Caco-2 (cell line): ENCODE measurements around the gene TTC14. TPM values are rescaled to one million over a fixed set of nuclear protein-coding genes. Genes with fewer than 3 reads are reported as not detected.

Experiments used
- BruUV-seq: library from RNA; stranded (reverse); fragments of 400-500 nt; replicated peaks from 2 replicates; lab custom pipeline; 2021; lab: Mats Ljungman, UMichigan
- CTCF ChIA-PET: fragments of 300-600 bp; sonication (Branson Sonifier 250); formaldehyde crosslinking; loops from one replicate; lab custom pipeline; 2022; ENCODE audit warnings: antibody characterized with exemption; lab: Charles Lee
- POLR2A ChIA-PET: fragments of 300-600 bp; sonication (Branson Sonifier 250); formaldehyde crosslinking; loops from one replicate; lab custom pipeline; 2022; ENCODE audit warnings: antibody characterized with exemption; lab: Charles Lee
- DNase-seq, 2 experiments: peaks; one replicate each; pipeline versions ENCODE4 v3.0.0 to v3.0.0-alpha.2; 2020 to 2022
- H3K27me3 ChIP-seq: replicated peaks from 2 replicates; pipeline ENCODE4 v1.6.0; 2011; ENCODE audit warnings: low read length; ENCODE audit not compliant: control insufficient read depth, insufficient read depth
- H3K36me3 ChIP-seq: 2 replicates; pipeline ENCODE4 v1.5.1; 2011; ENCODE audit warnings: low read length; ENCODE audit not compliant: control insufficient read depth, insufficient read depth
- H3K4me1 ChIP-seq: fragments of 250-450 bp; sonication (Bioruptor Pico); 2 replicates; pipeline ENCODE4 v1.5.1; 2020; ENCODE audit warnings: mild to moderate bottlenecking
- H3K4me3 ChIP-seq: 2 replicates; pipeline ENCODE4 v1.5.1; 2011; ENCODE audit warnings: low read depth, mild to moderate bottlenecking, control low read depth, low read length
- H3K9me3 ChIP-seq: fragments of 250-450 bp; sonication (Bioruptor Pico); 2 replicates; pipeline ENCODE4 v1.5.1; 2020; ENCODE audit warnings: mild to moderate bottlenecking, moderate library complexity
- H3K27ac Mint-ChIP-seq: one replicate; pipeline ENCODE4 v1.8.0; 2022; ENCODE audit warnings: mixed read lengths; ENCODE audit not compliant: unreplicated experiment
- H3K27me3 Mint-ChIP-seq: one replicate; pipeline ENCODE4 v1.8.0; 2022; ENCODE audit warnings: mixed read lengths; ENCODE audit not compliant: insufficient read depth, unreplicated experiment
- H3K36me3 Mint-ChIP-seq: one replicate; pipeline ENCODE4 v1.8.0; 2022; ENCODE audit warnings: mild to moderate bottlenecking, mixed read lengths; ENCODE audit not compliant: insufficient read depth, unreplicated experiment
- H3K4me1 Mint-ChIP-seq: one replicate; pipeline ENCODE4 v1.8.0; 2022; ENCODE audit warnings: low read depth, mixed read lengths; ENCODE audit not compliant: unreplicated experiment
- H3K4me3 Mint-ChIP-seq: one replicate; pipeline ENCODE4 v1.8.0; 2022; ENCODE audit warnings: mild to moderate bottlenecking, moderate library complexity, mixed read lengths; ENCODE audit not compliant: unreplicated experiment
- H3K9me3 Mint-ChIP-seq: one replicate; pipeline ENCODE4 v1.8.0; 2022; ENCODE audit warnings: mixed read lengths; ENCODE audit not compliant: unreplicated experiment
- intact Hi-C: fragments of 100-400 bp; cut with micrococcal nuclease; formaldehyde crosslinking; loops from one replicate; pipeline ENCODE4 v1.10.0; 2022; ENCODE audit not compliant: unreplicated experiment
- total RNA-seq: library from RNA; stranded (reverse); gene quantifications from 2 replicates; pipeline ENCODE4 v1.2.3, GENCODE V29; 2022
- TF ChIP-seq, protein P1 (sequence below), 2 experiments: fragments of 200-600 bp in 1 of 2; IDR thresholded peaks; 1 replicate in 1 of 2; 2 replicates in 1 of 2; pipeline versions ENCODE4 v1.5.1 to v1.8.0; 2011 to 2022; ENCODE audit warnings: antibody characterized with exemption in 1 of 2, control low read depth in 1 of 2, inconsistent platforms in 1 of 2, low read depth in 1 of 2, low read length in 1 of 2, mild to moderate bottlenecking in 1 of 2, moderate library complexity in 1 of 2; ENCODE audit not compliant: insufficient read depth in 1 of 2, severe bottlenecking in 1 of 2, unreplicated experiment in 1 of 2

TTC14 gene
- total RNA-seq, 1 experiment from 2014 or later: 39.7 TPM

DNA sequence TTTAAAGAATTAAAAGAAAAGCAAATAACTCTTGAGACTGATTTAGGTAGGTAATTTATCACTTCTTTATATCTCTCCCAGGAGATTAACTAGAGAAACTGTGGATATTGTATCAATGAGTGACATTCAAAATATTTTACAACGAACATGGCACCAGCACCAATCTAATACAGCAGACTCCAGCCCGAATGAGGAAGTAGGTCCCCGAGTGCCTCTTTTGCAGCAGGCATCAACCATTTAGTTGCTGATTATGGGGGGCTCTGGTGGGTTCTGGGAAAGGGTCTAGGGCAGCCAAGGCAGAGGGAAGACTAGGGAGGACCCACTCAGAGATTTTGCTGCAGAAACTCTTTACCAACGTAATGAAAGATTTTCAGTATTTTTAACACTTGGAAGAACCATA is 31.7 kb upstream of the TTC14 start:
- POLR2A ChIA-PET: no interaction called here
- TF ChIP-seq, protein P1, sequence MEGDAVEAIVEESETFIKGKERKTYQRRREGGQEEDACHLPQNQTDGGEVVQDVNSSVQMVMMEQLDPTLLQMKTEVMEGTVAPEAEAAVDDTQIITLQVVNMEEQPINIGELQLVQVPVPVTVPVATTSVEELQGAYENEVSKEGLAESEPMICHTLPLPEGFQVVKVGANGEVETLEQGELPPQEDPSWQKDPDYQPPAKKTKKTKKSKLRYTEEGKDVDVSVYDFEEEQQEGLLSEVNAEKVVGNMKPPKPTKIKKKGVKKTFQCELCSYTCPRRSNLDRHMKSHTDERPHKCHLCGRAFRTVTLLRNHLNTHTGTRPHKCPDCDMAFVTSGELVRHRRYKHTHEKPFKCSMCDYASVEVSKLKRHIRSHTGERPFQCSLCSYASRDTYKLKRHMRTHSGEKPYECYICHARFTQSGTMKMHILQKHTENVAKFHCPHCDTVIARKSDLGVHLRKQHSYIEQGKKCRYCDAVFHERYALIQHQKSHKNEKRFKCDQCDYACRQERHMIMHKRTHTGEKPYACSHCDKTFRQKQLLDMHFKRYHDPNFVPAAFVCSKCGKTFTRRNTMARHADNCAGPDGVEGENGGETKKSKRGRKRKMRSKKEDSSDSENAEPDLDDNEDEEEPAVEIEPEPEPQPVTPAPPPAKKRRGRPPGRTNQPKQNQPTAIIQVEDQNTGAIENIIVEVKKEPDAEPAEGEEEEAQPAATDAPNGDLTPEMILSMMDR (IDR thresholded peaks at IDR 0.05; ENCODE audit: insufficient read depth in 1 of 2, low read depth in 1 of 2, low read length in 1 of 2, severe bottlenecking in 1 of 2, unreplicated experiment in 1 of 2): no peak

DNA sequence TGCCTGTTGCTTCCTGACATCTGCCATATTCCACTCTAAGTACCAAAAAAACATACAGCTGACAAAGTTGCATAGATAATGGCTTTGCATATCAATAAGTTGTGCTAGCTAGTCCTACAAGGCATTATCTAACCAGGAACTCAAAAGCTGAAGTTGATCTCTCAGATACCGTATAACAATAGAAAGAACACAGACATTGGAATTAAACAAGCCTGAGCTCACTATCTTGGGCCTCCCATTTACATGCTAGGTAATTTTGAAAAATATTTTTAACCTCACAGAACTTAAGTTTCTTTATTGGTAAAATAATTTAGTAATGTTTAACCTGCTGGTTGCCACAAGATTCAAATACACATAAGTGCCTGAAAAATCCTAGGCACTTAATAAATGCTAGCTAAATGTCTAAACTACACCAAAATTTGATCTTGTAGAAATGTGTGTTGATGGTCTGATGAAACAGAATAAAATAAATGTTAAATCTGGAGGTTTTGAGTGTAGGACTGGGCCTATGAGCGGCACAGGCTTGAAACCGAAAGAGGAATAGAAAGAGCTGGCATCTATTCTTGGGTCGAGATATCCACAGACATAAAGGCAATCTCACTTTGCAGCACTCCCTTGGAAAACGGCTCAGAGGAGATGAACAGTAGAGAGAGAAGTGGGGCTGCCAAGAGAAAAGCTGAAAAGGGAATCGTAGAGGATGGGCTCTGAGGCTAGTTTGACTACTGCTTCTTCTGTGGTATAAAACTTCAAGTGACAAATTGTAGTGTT is 29.9 kb upstream of the TTC14 start:
- peaks cover 7% of the 10 kb centered on the region for H3K27me3 Mint-ChIP-seq
- TF ChIP-seq, protein P1 (IDR thresholded peaks at IDR 0.05; ENCODE audit: insufficient read depth in 1 of 2, low read depth in 1 of 2, low read length in 1 of 2, severe bottlenecking in 1 of 2, unreplicated experiment in 1 of 2): no peak
- H3K4me3 Mint-ChIP-seq: no peak overlapping the region
- no peaks in the 10 kb centered on the region for H3K27me3 ChIP-seq
- ChIA-PET POLR2A (no interaction called here), CTCF (no interaction called here)
- no peak overlapping the region for H3K4me3 ChIP-seq
- no TSS peak for BruUV-seq
- no peaks in the 10 kb centered on the region for H3K4me1 ChIP-seq
- H3K9me3 ChIP-seq: no peaks in the 10 kb centered on the region
- DNase-seq: no peak
- H3K36me3 Mint-ChIP-seq: no peaks in the 10 kb centered on the region
- no peak overlapping the region for H3K27ac Mint-ChIP-seq
- intact Hi-C loops: no loop called here
- no peaks in the 10 kb centered on the region for H3K4me1 Mint-ChIP-seq
- no peaks in the 10 kb centered on the region for H3K36me3 ChIP-seq
- no peaks in the 10 kb centered on the region for H3K9me3 Mint-ChIP-seq

More for the DNA sequence above, 31.7 kb upstream of the TTC14 start:
- Mint-ChIP-seq H3K4me3 (no peak overlapping the region), H3K9me3 (no peaks in the 10 kb centered on the region), H3K36me3 (no peaks in the 10 kb centered on the region), H3K27me3 (peaks cover 3% of the 10 kb centered on the region), H3K4me1 (no peaks in the 10 kb centered on the region), H3K27ac (no peak overlapping the region)
- no peaks in the 10 kb centered on the region for H3K27me3 ChIP-seq
- intact Hi-C loops: no loop called here
- H3K4me3 ChIP-seq: no peak overlapping the region
- CTCF ChIA-PET: no interaction called here
- H3K36me3 ChIP-seq: no peaks in the 10 kb centered on the region
- no peak for DNase-seq
- H3K4me1 ChIP-seq: no peaks in the 10 kb centered on the region
- no peaks in the 10 kb centered on the region for H3K9me3 ChIP-seq
- no TSS peak for BruUV-seq

DNA sequence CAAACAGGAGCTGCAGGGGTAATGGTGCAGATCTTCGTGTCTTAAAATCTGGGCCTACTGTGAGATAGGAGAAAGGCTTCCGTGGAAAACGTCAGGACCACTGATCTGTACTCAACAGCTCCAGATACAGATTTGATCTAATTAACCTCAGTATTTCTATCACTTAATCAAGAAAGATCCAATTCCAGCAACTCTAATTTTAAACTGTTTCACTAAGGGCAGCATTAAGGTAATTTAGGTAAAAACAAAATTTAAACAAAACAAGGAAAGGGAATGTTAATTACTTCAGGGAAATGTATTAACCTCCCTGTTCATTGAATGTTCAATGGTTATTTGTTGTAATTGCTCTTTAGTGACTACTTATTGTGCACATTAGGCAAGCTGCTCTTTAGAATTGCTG is 26.4 kb upstream of the TTC14 start:
- Mint-ChIP-seq H3K4me1 (no peaks in the 10 kb centered on the region), H3K4me3 (no peak overlapping the region), H3K9me3 (no peaks in the 10 kb centered on the region), H3K27ac (no peak overlapping the region), H3K36me3 (no peaks in the 10 kb centered on the region), H3K27me3 (peaks cover 4% of the 10 kb centered on the region)
- Histone ChIP-seq H3K4me3 (no peak overlapping the region), H3K36me3 (no peaks in the 10 kb centered on the region), H3K9me3 (no peaks in the 10 kb centered on the region), H3K4me1 (no peaks in the 10 kb centered on the region), H3K27me3 (no peaks in the 10 kb centered on the region)
- DNase-seq: no peak
- intact Hi-C loops: no loop called here
- TF ChIP-seq, protein P1 (IDR thresholded peaks at IDR 0.05; ENCODE audit: insufficient read depth in 1 of 2, low read depth in 1 of 2, low read length in 1 of 2, severe bottlenecking in 1 of 2, unreplicated experiment in 1 of 2): no peak
- ChIA-PET CTCF (no interaction called here), POLR2A (no interaction called here)
- no TSS peak for BruUV-seq
